IPS-18c (cell line): ENCODE measurements around the gene TMEM184B.

Source experiments
- H3K4me3 ChIP-seq: 2 replicates; pipeline ENCODE4 v1.7.0; 2013; ENCODE audit warnings: low read depth, mild to moderate bottlenecking, low read length, moderate library complexity; ENCODE audit not compliant: insufficient read depth
- H3K9me3 ChIP-seq: one replicate; pipeline ENCODE4 v1.6.1; 2013; ENCODE audit warnings: mild to moderate bottlenecking, low read length, moderate library complexity; ENCODE audit not compliant: control insufficient read depth, insufficient read depth

Gene TMEM184B

GRCh38 chr22:38170469-38170868 lies 102.3 kb downstream of the TMEM184B start:
- Histone ChIP-seq H3K4me3 (no peak overlapping the region), H3K9me3 (no peaks in the 10 kb centered on the region)
